Prostate gland (tissue), 2 donors: Measurements from ENCODE around the gene MTFP1.

Source experiments
- POLR2AphosphoS5 ChIP-seq: sonication (generic); formaldehyde crosslinking; IDR thresholded peaks from one replicate; pipeline ENCODE4 v1.6.1; 2017; ENCODE audit warnings: antibody characterized with exemption
- TF ChIP-seq, protein P1 (sequence below), 4 experiments: fragments of 200-600 bp in 2 of 4; fragments of 450-650 bp in 2 of 4; sonication (generic) in 2 of 4; IDR thresholded peaks; 1 replicate in 3 of 4; 2 replicates in 1 of 4; pipeline ENCODE4 v1.5.1; 2016 to 2019; ENCODE audit warnings: antibody characterized with exemption in 4 of 4, mild to moderate bottlenecking in 2 of 4, moderate library complexity in 2 of 4

DNA sequence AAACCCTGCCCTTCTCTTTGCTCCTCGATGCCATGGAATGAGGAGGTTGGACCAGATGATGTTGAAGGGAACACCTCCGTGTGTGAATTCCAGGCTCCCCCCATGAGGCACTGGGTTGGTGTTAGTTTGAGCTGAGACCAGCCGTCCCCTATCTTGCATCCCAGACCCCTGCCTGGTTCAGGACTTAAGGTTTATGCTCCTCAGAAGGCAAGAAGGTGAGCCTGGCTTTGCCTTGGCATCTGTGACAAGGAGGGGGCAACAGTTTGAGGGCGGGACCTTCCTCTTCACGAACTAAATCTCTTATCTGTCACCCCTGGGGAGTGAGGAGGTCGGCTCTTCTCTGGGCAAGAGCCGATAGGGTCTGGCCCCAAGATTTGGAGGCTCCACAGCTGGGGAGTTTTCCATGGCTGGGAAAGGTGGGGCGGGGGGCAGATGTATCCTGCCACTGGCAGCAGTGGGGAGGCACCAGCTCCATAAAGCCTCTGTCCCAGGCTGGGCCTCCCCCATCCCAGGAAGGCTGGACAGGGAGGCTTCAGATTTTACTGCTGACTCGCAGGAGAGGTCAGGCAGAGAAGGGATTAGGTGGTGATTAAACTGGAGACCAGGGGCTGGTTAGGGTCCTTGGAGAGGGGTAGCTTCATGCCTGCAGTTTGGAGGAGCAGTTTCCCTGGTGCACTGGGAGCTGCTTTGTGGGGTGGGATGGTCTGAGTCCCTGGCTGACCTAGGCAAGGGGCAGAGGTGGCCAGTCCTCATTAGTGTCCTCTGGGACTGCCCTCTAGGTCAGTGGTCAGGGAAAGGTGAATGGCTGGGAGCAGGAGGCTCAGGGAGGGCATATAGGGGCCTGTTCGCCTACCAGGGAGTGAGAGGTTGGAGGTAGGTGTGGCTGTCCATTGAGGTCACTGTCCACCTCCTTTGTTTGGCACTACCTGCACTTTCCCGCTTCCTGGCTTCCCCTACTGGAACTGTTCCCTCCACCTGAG lies 27.6 kb upstream of the MTFP1 start:
- TF ChIP-seq, protein P1, sequence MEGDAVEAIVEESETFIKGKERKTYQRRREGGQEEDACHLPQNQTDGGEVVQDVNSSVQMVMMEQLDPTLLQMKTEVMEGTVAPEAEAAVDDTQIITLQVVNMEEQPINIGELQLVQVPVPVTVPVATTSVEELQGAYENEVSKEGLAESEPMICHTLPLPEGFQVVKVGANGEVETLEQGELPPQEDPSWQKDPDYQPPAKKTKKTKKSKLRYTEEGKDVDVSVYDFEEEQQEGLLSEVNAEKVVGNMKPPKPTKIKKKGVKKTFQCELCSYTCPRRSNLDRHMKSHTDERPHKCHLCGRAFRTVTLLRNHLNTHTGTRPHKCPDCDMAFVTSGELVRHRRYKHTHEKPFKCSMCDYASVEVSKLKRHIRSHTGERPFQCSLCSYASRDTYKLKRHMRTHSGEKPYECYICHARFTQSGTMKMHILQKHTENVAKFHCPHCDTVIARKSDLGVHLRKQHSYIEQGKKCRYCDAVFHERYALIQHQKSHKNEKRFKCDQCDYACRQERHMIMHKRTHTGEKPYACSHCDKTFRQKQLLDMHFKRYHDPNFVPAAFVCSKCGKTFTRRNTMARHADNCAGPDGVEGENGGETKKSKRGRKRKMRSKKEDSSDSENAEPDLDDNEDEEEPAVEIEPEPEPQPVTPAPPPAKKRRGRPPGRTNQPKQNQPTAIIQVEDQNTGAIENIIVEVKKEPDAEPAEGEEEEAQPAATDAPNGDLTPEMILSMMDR (IDR thresholded peaks at IDR 0.05) = no peak
- TF ChIP-seq POLR2AphosphoS5 = no peak
